HG03139 (cell line): Measurements from ENCODE around the gene TCTA.

Source experiments
- ATAC-seq: cut with Tn5 transposase; IDR thresholded peaks from one replicate; pipeline ENCODE4 v1.9.1; 2021; ENCODE audit not compliant: unreplicated experiment

Gene TCTA

DNA sequence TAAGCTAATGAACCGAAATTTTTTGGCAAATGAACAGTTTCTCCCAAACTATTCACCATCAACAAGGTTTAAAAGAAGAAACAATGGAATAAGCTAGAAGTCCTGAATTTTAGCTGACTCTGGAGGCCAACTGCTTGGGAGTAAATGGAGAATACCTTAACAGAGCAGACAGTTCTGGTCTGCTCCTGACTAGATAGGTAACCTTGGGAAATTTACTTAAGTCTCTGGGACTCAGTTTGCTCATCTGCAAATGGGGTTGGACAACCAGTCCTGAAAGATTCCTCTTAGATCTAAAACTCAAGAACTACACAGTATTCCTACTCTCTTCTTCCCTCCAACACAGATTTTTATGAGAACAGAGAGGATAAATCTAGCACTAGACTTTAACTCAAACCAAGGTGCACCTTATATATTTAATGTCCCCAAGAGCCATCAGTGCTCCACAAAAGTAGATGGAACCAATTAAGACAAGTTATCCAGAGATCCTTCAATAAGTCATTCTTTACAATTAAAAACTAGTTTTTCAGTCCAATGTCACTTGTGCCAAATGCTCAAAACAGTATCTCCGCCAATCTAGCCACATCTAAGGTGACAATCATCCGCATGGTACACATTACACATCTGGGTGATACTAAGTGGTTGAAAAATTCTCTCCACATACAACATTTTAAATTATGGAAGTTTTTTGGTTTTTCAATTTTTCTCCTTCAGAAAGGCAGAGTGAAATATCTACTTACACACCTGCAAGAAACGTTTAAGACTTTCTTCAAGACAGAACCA, 2.0 kb upstream of the TCTA start:
- ATAC-seq = no peak

- no peak for ATAC-seq
These were observed 1.2 kb upstream of the TCTA start for GRCh38 chr3:49410846-49411534.

DNA sequence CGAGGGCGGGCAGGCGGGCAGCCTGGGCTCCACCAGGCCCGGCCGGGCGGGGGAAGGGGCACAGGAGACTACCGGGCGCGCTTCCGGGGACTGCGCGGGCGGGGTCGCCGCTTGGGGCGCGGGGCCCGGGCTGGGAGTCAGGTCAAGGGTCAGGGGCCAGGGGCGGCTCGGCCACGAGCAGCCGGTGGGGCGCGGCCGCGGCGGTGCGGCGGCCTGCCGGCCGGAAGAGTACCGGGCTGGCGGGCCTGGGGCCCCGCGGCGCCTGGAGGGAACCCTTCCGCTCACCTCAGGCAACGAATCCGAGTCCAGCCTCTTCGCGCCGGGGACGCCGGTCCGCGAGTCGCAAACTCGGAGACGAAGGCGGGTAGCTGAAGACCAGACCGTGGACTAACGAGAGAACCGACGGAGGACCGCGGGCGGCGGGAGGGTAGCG, 672 bp upstream of the TCTA start:
- peak; percentile 18 for ATAC-seq

- ATAC-seq = no peak
These were observed 562 bp downstream of the TCTA start for GRCh38 chr3:49412632-49413337.

DNA sequence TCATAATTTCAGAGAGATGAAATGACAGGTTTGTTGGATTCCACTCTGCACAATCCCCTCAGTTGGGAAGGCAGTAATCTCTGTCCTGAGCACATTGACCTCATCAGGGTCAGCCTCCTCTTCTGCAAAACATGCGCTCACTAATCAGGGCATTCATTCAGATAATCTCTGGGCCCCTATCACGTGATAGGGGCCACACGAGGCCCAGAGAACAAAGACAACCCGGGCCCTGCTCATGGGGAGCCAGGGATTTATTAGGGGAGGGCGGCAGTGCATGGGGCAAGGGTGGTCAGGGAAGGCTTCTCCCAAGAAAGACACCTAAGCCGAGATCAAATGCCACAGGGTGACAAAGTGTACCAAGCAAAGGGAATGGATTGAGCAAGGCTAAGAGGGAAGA, 1.1 kb downstream of the TCTA start:
- no peak for ATAC-seq

- no peak for ATAC-seq
These were observed 2.5 kb downstream of the TCTA start for GRCh38 chr3:49414753-49415152.

GRCh38 chr3:49415931-49416601, 3.8 kb downstream of the TCTA start:
- ATAC-seq = no peak

DNA sequence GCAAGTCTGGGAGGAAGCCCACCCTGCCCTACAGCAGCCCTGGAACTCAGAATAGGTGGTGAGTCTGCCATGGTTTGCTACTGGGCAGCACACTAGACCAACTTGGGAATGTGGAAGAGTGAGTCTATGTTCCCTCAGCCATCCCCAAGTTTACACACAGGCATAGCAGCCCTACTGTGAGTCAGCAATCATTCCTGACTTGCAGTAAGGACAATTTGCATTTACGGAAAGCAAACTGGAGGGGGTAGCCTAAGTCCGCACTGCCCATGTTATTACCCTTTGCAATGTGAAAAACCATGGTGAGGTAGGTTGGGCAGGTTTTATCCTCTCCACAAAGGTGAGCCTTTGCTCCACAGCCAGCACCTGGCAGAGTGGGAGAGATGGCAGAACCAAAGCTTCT, 4.6 kb downstream of the TCTA start:
- ATAC-seq = no peak

GRCh38 chr3:49417516-49418120, 5.4 kb downstream of the TCTA start:
- ATAC-seq = no peak

- ATAC-seq = no peak
These were observed 9.7 kb downstream of the TCTA start for GRCh38 chr3:49421890-49422378.

DNA sequence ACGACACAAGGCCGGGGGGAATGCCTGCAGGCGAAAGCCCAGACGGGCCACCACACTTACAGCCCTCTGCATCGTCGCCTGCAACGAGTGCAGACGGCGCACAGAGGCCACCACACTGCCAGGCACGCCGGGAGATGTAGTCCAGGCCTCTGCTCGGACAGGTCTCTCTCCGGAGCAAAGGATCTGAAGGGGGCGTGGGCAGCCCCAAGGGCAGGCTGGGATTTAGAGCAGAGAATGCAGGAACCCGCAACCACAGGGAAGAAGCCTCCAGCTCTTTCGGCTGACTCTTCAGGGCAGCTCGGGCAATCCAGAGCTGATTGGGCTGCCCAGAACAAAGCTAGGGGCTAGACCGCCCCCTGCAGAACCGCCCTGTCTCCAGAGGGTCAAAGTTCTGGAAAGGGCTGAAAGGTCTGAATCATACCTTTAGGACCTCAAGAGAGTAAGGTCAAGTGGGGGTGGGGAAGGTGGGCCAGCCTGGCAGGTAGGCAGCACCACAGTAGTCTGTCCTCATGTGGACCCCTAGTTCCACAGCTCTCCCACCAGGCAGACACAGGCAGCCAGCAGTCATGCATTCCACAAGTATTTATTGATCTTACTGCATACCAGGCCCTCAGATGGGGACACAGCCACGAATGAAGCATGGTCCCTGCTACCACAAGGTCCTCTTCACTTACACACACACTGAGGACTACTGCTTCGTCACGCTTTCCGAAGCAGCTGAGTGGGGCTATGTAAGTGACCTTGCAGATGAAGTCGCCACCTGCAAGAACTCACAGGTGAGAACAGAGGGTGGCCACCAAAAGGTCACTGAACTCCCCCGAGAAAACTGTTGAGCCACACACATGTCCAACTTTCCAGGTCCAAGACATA, 10.4 kb downstream of the TCTA start, which contains the start of gene AMT:
Gene AMT, minus strand, starts transcription at position 95 of the 870 bp plus-strand sequence. Its CDS starts 23 bp downstream, at position 72.
- ATAC-seq = no peak

DNA sequence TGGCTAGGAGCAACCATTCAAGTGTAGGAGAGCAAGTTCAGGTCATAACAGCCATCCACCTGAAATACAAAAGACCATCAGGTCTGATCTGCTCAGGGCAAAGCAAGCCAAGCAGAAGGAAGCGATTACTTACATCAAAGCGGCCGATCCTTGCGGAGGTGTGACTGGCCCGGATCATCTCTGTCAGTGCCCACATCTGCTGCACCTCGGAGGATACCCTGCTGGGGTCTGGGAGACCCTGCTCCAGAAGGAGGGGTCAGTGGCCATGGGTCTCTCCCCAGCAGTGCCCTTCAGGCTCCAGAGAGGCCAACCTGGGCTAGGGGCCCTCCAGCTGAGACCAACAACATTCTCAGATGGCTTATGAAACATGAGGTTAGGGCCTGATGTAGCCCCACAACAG, 12.6 kb downstream of the TCTA start:
- ATAC-seq = no peak

DNA sequence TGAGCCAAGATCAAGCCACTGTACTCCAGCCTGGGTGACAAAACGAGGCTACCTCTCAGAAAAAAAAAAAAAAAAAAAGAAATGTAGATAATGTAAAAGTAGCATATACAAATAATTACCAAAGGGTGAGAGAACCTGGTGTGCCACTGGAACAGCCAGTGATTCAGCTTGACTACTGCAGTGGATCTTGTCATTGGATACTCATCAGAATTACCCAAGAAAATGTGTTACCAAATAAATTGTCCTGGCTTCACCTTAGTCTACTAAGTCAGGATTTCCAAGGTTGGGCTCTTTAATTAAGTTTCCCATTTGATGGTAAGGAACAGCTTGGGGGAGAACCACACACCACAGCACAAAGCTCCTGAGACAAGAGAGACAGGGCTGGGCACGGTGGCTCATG, 15.4 kb downstream of the TCTA start:
- ATAC-seq = no peak

DNA sequence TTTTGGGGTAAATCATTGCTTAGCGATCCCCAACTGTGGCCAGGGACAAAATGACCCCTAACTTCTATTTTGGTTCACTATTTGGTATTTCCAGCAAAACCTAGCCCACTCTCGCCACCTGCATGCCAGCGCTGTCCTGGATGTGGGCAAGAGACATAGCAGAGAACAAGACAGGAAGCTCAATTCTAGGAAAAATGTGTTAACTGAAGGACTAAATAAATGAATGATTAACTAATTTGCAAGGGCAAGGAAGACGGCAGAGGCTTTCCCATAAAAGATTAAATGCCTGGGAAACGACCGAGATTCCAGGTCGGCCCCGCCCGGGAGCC, 16.5 kb downstream of the TCTA start:
- no peak for ATAC-seq

GRCh38 chr3:49434731-49435130, 22.5 kb downstream of the TCTA start:
- no peak for ATAC-seq

DNA sequence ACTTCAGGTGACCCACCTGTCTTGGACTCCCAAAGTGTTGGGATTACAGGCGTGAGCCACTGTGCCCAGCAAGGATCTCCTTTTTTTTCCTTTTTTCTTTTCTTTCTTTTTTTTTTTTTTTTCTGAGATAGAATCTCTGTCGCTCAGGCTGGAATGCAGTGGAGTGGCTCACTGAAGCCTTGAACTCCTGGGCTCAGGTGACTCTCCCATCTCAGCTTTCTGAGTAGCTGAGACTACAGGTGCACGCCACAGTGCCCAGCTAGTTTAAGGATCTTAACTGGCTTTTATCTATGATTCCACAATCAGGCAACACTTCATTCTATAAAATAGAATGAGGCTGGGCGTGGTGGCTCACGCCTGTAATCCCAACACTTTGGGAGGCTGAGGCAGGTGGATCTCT, 33.2 kb downstream of the TCTA start:
- ATAC-seq = no peak

DNA sequence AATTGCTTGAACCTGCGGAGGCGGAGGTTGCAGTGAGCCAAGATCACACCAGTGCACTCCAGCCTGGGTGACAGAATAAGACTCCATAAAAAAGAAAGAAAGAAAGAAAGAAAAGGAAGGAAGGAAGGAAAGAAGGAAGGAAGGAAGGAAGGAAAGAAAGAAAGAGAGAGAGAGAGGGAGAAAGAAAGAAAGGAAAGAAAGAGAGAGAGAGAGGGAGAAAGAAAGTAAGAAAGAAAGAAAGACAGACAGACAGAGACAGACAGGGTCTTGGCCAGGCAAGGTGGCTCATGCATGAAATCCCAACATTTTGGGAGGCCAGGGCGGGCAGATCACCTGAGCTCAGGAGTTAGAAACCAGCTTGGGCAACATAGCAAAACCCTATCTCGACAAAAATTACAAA, 41.4 kb downstream of the TCTA start:
- no peak for ATAC-seq

- ATAC-seq = no peak
These were observed 42.2 kb downstream of the TCTA start for GRCh38 chr3:49454458-49454857.

- ATAC-seq = no peak
These were observed 42.9 kb downstream of the TCTA start for GRCh38 chr3:49454898-49455681.
